NCI-H187 (cell line): ENCODE data around the gene FLG.
A peak's percentile ranks its signal among the peaks of the same experiment; 100 is the strongest.
"Not testable (repeated sequence)": the region's sequence is repeated elsewhere in the genome, so short reads cannot be mapped to it uniquely, and the experiment has no call there.

Experiments
- DNase-seq, 2 experiments: peaks; one replicate each; lab custom pipeline; 2025; lab: John Stamatoyannopoulos, UW

The FLG gene

GRCh38 chr1:152325111-152325510 is at the start of gene FLG:
Gene FLG, minus strand, starts transcription at chr1:152325239. Its CDS starts 9,783 bp downstream, at chr1:152315456.
- no peak for DNase-seq

GRCh38 chr1:152374451-152374850 is 49.4 kb upstream of the FLG start:
- no peak for DNase-seq

- DNase-seq = no peak
These were observed 47.6 kb upstream of the FLG start for GRCh38 chr1:152372672-152373071.

DNA sequence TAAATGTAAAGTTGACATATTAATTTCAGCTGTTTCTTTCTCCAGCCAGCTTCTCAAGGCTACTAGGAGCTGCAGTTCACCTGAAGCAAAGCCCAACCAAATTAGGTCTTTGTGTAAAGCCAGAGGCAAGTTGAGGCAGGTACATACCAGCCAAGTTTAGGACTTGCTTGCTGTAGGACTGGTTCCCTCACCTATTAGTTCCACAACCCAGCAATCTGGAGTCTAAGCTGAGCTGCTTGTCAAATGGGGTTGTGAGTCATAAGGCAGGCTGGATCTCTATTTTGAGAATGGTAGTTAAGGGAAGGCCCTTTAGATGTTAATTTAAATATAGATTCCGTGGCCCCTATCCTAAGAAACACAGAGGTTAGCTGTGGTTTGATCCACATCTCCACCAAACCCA is 42.4 kb upstream of the FLG start:
- DNase-seq = no peak

DNA sequence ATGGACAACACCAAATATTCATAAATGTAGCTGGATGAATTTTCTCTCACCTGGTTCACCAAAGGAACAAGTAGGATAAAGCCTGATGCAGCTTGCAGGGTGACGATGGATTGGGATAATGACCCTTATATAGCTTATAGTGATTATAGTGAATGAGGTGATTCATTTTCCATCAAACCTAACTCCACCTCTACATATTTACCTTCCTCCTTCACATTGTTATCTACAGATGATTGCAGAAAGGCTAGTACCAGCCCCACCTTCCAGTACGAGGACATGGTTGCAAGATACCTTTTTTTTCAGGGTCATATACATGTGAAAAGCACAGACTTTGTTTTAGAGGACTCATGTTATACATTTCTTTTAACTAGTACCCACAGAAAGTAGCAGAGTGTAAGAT is 34.9 kb upstream of the FLG start, which contains the start of gene FLG2:
Gene FLG2 (minus strand): TSS at position 101 of the 400 bp plus-strand sequence. CDS start 1,122 bp downstream, outside the sequence.
- DNase-seq = no peak

DNA sequence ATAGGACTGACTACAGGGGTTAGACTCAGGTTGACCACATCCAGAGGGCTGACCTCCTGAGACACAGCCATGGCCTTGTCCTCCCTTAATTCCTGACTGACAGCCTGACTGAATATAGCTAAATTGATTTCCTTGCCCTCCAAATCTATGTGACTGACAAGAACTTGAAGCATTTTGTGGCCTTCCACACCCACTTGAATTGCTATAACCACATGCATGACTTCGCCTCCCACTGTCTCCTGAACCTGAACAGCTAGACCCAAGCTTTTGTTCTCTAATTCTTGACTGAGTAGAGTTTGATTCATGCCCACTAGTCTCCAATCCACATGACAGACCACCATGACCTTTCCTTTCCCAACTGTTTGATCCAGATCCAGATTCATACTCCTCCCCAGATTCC is 31.7 kb upstream of the FLG start:
- no peak for DNase-seq

GRCh38 chr1:152349611-152350010 is 24.6 kb upstream of the FLG start:
- DNase-seq = no peak

GRCh38 chr1:152348447-152348846 is 23.4 kb upstream of the FLG start:
- no peak for DNase-seq

DNA sequence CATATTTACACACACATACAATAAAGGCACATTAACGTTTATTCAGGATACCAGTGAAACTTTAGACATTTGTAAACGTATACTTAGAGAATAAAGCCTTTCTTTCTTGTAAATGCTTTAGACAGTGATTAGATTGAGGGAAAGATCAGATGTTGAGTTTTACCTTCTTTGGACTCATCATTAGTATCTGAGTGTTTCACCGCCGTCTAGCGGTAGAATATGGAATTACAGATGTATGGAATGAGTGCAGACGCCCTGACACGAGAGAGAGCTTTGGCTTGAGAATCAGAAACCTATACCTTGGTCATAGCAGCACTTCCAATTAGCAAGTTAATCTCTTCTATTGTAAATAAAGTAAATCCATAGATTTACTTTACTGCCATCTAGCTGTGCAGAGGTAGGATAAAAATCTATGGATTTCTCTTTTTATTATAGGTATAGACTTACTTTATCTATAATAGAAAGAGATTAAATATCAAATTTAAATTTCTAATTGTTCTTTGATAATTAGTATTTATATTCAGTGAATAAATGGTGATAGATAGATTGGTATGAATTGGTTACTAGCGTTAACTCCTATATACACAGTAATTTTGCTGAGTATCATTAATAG is 22.2 kb upstream of the FLG start:
- DNase-seq = peak in 1 of 2 experiments; percentile 30

GRCh38 chr1:152344438-152344837 is 19.4 kb upstream of the FLG start:
- DNase-seq = no peak

GRCh38 chr1:152343006-152343405 is 18.0 kb upstream of the FLG start:
- no peak for DNase-seq

GRCh38 chr1:152335399-152335798 is 10.4 kb upstream of the FLG start:
- DNase-seq = no peak

DNA sequence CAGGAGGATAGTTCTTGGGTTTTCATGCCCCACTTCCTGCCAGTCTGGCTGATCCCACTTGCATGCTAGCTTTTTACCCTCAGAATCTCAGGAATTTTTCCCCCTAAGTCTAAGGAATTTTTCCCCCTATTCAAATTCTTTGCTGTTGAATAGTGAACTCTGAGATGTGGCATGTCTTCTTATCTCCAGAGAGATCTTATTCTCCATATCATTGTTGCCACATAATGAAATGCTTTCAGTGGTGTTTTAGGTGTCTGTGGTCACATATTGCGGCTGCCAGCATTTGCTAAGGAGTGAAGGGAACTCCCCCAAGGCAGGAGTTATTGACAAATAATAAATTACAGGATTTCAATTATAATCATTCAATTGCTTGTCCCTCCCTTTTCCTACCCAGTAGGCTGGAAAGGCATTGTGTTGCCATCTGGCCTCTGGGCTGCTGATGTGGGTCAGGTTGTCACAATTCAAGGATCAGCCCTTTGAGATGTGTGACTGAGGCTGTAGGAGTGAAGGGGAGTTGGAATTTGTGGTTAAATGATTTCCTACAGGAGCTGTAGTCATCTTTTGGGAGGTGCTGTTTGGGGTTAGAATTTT is 3.9 kb upstream of the FLG start:
- no peak for DNase-seq

DNA sequence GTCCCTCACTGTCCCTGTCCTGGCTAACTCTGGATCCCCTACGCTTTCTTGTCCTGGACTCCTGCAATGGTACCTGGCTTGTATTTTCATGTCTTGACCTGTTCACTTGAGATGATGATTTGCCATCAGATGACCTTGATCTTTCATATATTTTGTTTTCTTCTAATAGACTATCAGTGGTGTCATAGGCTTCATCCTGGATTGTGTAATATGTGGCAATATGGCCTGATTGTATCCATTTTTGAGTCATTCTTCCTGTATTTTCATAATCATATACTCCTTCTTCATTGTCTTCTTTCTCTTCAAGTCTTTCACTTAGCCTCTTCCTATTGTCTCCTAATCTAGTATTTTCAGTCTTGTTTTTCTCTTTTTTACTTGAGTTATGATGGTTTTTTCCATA is 11.1 kb downstream of the FLG start:
- DNase-seq = no peak

DNA sequence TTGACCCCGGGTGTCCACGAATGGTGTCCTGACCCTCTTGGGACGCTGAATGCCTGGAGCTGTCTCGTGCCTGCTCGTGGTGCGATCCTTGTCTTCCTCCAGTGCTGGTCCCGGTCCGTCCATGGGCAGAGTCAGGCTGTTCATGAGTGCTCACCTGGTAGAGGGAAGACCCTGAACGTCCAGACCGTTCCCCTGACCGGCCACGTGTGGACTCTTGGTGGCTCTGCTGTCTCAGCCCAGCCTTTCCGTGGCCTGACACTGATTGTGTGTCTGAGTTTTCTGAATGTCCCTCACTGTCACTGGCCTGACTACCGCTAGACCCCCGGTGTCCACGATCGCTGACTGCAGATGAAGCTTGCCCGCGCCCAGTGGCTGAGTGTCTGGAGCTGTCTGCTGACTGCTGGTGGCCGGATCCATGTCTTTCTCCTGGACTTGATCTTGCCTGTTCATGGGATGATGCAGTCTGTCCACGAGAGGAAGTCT is 11.7 kb downstream of the FLG start:
- DNase-seq = no peak

- DNase-seq = not testable (repeated sequence)
These were observed 12.9 kb downstream of the FLG start for GRCh38 chr1:152312169-152312568.

GRCh38 chr1:152309955-152310354 is 15.1 kb downstream of the FLG start:
- no peak for DNase-seq

DNA sequence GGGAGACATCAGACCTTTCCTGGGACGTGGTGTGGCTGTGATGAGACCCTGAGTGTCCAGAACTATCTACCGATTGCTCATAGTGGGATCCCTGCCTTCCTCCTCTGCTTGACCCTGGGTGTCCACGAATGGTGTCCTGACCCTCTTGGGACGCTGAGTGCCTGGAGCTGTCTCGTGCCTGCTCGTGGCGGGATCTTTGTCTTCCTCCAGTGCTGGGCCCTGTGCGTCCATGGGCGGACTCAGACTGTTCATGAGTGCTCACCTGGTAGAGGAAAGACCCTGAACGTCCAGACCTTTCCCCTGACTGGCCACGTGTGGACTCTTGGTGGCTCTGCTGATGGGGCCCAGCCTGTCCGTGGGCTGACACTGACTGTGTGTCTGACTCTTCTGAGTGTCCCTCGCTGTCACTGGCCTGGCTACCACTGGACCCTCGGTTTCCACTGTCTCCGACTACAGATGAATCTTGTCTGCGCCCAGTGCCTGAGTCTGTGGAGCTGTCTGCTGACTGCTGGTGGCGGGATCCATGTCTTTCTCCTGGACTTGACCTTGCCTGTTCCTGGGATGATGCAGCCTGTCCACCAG is 15.6 kb downstream of the FLG start:
- DNase-seq = not testable (repeated sequence)

GRCh38 chr1:152308758-152309157 is 16.3 kb downstream of the FLG start:
- not testable (repeated sequence) for DNase-seq

DNA sequence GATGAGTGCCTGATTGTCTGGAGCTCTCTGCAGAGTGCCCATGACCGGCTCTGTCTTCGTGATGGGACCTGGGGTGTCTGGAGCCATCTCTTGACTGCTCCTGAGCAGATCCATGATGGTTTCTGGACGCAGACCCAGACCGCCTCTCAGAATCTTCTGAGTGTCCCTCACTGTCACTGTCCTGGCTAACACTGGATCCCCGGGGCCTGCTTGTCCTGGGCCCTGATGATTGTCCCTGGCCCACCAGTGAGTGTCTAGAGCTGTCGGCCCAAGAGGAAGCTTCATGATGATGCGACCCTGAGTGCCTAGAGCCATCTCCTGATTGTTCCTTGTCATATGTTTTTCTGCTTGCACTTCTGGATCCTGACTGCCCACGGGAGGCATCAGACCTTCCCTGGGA is 17.1 kb downstream of the FLG start:
- DNase-seq = not testable (repeated sequence)

DNA sequence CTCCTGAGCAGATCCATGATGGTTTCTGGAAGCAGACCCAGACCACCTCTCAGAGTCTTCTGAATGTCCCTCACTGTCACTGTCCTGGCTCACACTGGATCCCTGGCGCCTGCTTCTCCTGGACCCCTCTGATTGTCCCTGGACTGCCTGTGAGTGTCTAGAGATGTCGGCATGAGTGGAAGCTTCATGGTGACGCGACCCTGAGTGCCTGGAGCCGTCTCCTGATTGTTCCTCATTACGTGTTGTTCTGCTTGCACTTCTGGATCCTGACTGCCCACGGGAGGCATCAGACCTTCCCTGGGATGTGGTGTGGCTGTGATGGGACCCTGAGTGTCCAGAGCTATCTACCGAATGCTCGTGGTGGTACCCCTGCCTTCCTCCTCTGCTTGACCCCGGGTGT is 18.9 kb downstream of the FLG start:
- not testable (repeated sequence) for DNase-seq

GRCh38 chr1:152304773-152305172 is 20.3 kb downstream of the FLG start:
- DNase-seq = not testable (repeated sequence)

- DNase-seq = not testable (repeated sequence)
These were observed 21.7 kb downstream of the FLG start for GRCh38 chr1:152303139-152303872.
